Measurements from ENCODE around the gene MAN1A1. TPM values are rescaled to one million over a fixed set of nuclear protein-coding genes. Genes with fewer than 3 reads are reported as not detected.
A peak's percentile ranks its signal among the peaks of the same experiment; 100 is the strongest.
"Not testable (repeated sequence)": the region's sequence is repeated elsewhere in the genome, so short reads cannot be mapped to it uniquely, and the experiment has no call there.

MAN1A1 gene
- total RNA-seq, 2 donors from 2014 or later: 85.4 to 109 TPM

GRCh38 chr6:119384444-119384843, 34.9 kb upstream of the MAN1A1 start:
- DNase-seq: no peak
- ATAC-seq: no peak
- no peaks in the 10 kb centered on the region for H3K4me1 ChIP-seq
- intact Hi-C loops (cut with DNase I): no loop called here
- TF ChIP-seq CTCF (IDR thresholded peaks at IDR 0.05): no peak
- TF ChIP-seq POLR2A (IDR thresholded peaks at IDR 0.05): no peak
- H3K36me3 ChIP-seq (replicated peaks in 1 of 2; ENCODE audit: insufficient read depth in 1 of 2, low read depth in 2 of 2): no peaks in the 10 kb centered on the region
- H3K4me3 ChIP-seq: no peak overlapping the region
- H3K9me3 ChIP-seq: no peaks in the 10 kb centered on the region
- H3K27ac ChIP-seq: no peak overlapping the region
- no peaks in the 10 kb centered on the region for H3K27me3 ChIP-seq

DNA sequence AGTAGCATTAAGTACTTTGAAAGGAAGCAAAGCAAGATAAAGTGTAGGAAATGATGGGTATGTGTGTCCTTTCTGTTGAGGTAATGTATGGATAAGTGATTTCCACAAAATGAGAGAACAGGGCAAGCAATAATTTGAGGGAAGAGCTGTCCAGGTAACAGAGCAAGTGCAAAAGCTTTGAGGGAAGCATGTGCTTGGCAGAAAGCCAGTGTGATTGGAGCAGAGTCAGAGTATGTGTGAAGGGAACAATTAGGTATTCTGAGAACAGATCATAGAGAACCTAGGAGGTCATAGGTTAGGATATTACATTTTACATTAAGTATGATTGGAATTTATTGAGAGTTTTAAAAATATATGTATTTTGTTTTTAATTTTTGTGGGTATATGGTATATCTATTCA, 30.2 kb upstream of the MAN1A1 start:
- intact Hi-C loops (cut with DNase I): no loop called here
- H3K9me3 ChIP-seq: no peaks in the 10 kb centered on the region
- no peak overlapping the region for H3K4me3 ChIP-seq
- H3K4me1 ChIP-seq: no peaks in the 10 kb centered on the region
- no peak for TF ChIP-seq POLR2A (IDR thresholded peaks at IDR 0.05)
- TF ChIP-seq CTCF (IDR thresholded peaks at IDR 0.05): no peak
- no peaks in the 10 kb centered on the region for H3K27me3 ChIP-seq
- H3K27ac ChIP-seq: no peak overlapping the region
- DNase-seq (peak in 1 of 4 donors; percentile 30), ATAC-seq (no peak)
- H3K36me3 ChIP-seq (replicated peaks in 1 of 2; ENCODE audit: insufficient read depth in 1 of 2, low read depth in 2 of 2): no peaks in the 10 kb centered on the region

GRCh38 chr6:119377043-119377442, 27.5 kb upstream of the MAN1A1 start:
- 100% methylated on average over 1 of the region's 1 CpG for WGBS, 2 donors
- ATAC-seq; intact Hi-C loops (cut with DNase I): not testable (repeated sequence)

GRCh38 chr6:119370080-119370479, 20.5 kb upstream of the MAN1A1 start:
- Histone ChIP-seq H3K27ac (no peak overlapping the region), H3K27me3 (no peaks in the 10 kb centered on the region), H3K9me3 (no peaks in the 10 kb centered on the region), H3K4me3 (no peak overlapping the region), H3K4me1 (no peaks in the 10 kb centered on the region), H3K36me3 (replicated peaks in 1 of 2; ENCODE audit: insufficient read depth in 1 of 2, low read depth in 2 of 2) (no peaks in the 10 kb centered on the region)
- no peak for ATAC-seq
- 94 to 98% methylated on average over 3 of the region's 3 CpGs for WGBS, 2 donors
- no peak for DNase-seq
- no peak for TF ChIP-seq CTCF (IDR thresholded peaks at IDR 0.05)
- no peak for TF ChIP-seq POLR2A (IDR thresholded peaks at IDR 0.05)
- intact Hi-C loops (cut with DNase I): no loop called here

More at GRCh38 chr6:119377043-119377442, 27.5 kb upstream of the MAN1A1 start:
- H3K36me3 ChIP-seq (replicated peaks in 1 of 2; ENCODE audit: insufficient read depth in 1 of 2, low read depth in 2 of 2); H3K27me3 ChIP-seq; H3K4me1 ChIP-seq; H3K9me3 ChIP-seq; H3K27ac ChIP-seq; H3K4me3 ChIP-seq; DNase-seq: not testable (repeated sequence)

- H3K4me3 ChIP-seq: no peak overlapping the region
- H3K9me3 ChIP-seq: no peaks in the 10 kb centered on the region
- H3K4me1 ChIP-seq: no peaks in the 10 kb centered on the region
- DNase-seq: no peak
- no peaks in the 10 kb centered on the region for H3K27me3 ChIP-seq
- no peaks in the 10 kb centered on the region for H3K36me3 ChIP-seq (replicated peaks in 1 of 2; ENCODE audit: insufficient read depth in 1 of 2, low read depth in 2 of 2)
- no peak overlapping the region for H3K27ac ChIP-seq
- no peak for ATAC-seq
- intact Hi-C loops (cut with DNase I): no loop called here
- no peak for TF ChIP-seq CTCF (IDR thresholded peaks at IDR 0.05)
- WGBS, 2 donors: 83 to 85% methylated on average over 6 of the region's 6 CpGs
Observed at GRCh38 chr6:119368921-119369320, 19.4 kb upstream of the MAN1A1 start.

Measured in body of pancreas (tissue), 4 donors.